ENCODE measurements around the gene MIEN1.
"Not testable (repeated sequence)": the region's sequence is repeated elsewhere in the genome, so short reads cannot be mapped to it uniquely, and the experiment has no call there.

MIEN1 gene

DNA sequence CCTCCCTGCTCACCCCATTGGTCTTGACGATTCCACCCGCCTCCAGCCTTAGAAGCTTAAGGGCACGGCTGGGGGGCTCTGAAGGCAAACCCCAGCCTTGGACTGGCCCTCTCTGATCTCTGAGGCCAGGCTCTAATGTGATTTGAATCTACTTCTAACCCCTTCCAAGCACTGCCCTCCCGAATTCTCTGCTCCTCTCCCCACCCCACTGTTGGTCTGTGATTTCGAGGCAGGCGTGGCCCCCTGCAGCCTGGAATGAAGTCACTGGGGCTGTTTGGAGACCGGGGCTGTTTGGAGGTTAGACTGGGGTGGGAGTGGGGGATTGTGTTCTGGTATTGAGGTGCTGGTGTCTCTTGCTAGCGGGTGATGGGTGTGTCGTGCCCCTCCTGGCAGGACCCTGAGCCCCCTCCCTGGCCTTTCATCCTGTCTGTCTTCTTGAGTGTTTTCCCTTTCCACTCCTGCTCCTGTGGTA, 9.6 kb upstream of the MIEN1 start:
- DNase-seq: no peak

DNA sequence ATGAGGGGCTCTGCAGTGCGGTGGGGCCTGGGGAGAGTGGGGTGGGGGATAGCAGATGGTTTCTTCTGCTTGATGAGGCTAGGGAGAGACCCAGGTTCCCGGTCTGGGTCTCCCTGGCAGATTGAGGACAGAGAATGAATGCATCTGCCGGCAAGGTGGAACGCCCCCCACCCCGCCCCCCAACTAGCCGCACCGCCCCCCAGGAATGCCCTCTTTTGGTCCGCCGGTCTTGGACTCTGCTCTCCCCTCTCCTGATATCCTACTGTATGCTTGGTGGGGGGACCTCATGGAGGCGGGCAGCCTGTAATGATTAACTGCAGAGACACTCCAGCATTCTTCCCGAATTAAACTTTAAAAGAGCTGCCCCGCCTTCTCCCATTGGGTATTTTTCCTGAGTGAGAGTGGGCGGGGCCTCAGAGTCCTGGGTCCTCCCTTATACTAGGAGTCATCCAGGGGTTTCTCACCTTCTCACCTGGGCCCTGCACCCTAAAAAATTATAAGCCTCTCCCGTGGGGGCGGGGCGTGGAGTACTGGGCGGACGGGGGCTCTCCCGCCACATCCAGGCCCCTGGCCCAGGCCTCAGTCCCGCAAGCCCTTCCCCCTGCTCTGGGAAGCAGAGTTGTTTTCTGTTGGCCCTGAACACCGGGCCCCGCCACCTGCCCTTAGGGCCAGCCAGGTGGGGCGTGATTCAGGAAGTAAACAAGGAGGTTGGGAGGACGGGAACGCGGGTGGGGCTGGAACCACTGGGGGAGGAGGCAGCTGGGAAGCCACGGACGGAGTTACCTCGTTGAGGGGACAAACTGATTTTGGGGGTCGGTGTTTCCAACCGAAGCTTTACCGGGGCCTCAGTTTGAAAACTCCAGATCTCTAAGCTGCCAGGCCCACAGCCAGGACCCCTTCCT, 8.9 kb upstream of the MIEN1 start:
- no peak for DNase-seq

DNA sequence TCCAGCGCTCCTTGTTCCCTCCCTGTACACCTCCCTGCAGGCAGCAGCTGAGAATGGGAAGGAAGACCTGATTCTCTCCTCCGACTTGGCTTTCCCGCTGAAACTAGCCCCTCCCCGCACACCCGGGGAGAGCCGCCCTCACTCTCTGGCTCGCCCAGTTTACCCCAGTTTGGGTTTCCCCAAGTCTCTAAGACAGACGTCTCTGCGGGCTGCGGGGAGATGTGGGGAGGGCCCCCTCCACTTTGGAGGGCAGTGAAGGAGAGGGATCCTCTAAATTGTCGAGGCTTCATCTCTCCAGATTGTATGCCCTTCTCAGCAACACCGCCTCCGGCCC, 8.2 kb upstream of the MIEN1 start:
- DNase-seq: no peak

DNA sequence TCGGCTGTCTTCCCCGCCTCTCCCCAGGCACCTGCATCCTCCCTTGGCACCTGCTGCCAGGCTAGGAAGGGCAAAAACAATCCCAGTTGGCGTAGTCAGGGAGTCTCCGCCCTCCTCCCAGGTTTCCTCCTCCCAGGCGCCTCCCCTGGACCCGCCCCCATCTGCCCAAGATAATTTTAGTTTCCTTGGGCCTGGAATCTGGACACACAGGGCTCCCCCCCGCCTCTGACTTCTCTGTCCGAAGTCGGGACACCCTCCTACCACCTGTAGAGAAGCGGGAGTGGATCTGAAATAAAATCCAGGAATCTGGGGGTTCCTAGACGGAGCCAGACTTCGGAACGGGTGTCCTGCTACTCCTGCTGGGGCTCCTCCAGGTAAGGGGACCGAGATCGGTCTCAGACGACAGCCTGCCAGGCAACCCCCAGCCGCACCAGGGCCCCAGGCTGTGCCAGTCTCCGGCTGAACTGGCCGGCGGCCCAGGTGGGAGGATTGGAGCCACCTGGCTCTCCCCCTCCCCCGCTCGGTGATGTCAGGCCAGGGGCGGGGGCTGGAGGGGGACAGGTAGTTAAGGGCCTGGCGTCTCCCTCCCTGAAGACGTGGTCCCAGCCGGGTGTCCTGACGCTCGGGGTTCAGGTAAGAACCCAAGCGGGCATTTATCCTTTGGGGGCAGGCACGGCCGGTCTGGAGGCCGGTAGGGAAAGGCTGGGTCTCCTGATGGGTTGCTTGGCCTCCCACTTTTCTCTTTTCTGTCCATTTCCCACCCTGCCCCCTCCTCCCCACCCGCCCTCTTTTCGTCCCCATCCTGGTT, 7.6 kb upstream of the MIEN1 start, which contains the start of gene GRB7:
TSS of gene GRB7 (plus strand) at position 179 of the 808 bp plus-strand sequence. CDS start 4,364 bp downstream, outside the sequence.
- DNase-seq: no peak

DNA sequence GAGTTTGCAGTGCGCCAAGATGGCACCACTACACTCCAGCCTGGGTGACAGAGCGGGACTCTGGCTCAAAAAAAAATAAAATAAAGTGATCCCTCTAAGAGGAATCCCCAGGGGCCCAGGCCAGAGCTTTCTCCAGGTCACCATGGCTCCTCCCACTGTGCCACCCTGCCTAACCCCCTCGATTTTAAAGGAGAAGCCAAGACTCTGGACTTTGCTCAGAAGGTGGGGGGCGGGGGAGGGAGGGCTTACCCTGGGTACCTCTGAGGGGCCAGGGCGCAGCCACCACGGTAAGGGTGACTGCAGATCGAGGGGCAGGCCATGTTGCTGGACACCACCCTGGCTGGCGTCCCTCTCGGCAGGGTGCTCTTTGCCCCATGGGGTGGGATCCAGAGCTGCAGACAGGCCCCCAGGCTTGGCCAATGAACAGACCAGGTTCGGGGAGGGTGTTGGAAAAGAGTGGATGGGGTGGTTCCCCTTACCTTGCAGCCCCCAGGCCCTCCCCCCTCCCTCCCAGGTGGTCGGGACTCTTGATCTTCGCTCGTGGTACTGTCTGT, 7.0 kb upstream of the MIEN1 start:
- DNase-seq: no peak

DNA sequence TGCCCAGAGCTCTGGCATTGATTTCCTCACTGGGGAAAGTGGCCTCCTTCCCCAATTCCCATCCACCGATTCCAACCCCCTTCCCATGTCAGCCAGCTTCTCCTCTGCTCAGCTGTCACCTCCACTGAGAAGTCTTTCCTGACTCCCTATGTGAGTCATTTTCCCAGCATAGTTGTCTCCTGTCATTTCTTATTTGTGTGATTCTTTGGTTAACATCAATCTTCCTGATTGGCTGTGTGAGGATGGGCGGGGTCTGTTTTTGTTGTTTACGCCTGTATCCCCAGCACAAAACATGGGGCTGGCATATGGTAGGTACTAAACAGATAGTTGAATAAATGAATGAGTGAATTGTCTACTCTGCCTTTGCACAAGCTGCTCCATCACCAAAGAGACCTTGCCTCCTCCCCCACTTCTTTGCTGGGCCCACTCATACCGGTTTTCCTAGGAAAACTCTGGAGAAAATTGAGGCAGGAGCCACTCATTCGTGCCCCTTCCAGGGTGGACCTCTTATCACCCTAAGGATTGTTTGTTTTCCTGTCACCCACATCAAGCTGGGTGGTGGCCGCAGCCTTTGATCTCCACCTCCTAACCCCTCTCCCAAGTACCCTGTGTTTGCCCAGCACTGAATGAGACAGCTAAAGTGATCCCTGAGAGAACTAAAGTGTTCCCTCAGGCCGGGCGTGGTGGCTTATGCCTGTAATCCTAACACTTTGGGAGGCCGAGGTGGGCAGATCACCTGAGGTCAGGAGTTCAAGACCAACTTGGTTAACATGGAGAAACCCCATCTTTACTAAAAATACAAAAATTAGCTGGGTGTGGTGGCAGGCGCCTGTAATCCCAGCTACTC, 6.2 kb upstream of the MIEN1 start:
- no peak for DNase-seq

DNA sequence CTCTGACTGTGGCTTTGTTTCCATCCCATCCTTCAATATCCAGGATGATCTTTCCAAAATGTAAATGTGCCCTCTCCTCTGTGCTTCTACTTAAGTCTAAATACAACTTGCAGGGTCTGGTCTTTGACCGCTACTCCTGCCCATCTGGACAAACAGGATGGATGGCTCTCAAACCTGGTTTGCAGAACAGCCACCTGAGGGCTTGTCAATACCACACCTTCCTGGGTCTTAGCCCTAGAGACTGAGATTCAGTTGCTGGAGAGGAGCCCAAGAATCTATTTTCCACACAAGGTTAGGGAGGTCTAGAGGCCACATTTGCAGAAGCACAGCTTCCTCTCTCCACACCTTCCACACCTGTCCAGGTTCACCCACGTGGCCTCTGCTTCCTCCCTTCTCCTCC, 5.5 kb upstream of the MIEN1 start:
- DNase-seq: no peak

DNA sequence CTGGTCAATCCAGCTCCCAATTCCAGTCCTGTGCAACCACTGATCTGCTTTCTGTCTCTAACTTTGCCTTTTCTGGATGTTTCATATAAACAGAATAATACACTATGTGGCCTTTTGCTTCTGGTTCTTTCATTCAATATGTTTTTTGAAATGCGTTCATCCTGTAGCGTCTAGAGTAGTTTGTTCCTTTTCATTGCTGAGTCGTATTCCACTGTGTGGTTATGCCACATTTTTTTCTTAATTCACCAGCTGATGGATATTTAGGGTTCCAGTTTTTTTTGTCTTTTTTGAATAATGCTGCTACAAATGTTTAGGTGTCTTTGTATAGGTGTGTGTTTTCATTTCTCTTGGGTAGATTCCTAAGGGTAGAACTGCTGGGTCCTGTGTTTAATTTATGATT, 2.3 kb upstream of the MIEN1 start:
- DNase-seq: no peak

DNA sequence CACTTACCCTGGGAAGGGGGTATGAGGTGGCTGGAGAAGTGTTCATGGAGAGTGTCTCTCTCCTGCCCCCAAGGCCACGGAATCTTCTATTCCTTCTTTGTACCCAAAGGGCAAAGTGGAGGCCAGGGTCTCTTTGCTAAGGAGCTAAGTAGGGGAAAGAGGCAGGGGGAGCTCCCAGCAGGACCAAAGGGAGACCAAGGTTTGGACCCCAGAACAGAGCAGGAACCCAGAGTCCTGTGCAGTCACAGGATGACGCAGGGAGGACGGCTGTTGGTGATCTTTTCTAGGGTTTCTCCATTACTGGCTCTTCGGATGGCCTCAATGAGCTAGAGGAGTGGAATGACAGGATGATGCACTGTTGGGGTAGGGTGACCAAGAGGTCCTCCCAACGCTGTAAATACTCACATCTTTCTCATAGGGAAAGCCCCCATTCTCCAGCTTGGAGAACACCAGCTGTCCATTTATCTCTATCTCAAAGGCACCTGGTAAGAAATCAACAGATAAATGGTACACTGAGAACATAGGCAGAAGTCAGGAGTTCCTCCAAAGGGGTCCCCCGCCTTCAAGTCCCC, 966 bp downstream of the MIEN1 start:
- DNase-seq: no peak

DNA sequence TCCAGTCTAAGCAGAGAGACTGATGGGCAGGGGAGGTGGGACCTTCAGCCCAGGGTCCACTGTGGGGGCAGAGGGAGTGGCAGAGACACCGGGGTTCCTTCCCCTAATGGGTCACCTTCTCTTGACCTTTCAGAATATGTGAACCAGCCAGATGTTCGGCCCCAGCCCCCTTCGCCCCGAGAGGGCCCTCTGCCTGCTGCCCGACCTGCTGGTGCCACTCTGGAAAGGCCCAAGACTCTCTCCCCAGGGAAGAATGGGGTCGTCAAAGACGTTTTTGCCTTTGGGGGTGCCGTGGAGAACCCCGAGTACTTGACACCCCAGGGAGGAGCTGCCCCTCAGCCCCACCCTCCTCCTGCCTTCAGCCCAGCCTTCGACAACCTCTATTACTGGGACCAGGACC, 2.8 kb downstream of the MIEN1 start:
- no peak for DNase-seq

DNA sequence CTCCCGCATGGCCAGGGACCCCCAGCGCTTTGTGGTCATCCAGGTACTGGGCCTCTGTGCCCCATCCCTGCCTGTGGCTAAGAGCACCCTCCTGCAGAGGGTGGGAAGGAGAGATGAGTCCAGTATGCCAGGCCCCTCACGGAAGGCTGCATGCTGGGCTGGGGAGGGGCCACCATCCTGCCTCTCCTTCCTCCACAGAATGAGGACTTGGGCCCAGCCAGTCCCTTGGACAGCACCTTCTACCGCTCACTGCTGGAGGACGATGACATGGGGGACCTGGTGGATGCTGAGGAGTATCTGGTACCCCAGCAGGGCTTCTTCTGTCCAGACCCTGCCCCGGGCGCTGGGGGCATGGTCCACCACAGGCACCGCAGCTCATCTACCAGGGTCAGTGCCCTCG, 3.7 kb downstream of the MIEN1 start:
- DNase-seq: no peak

DNA sequence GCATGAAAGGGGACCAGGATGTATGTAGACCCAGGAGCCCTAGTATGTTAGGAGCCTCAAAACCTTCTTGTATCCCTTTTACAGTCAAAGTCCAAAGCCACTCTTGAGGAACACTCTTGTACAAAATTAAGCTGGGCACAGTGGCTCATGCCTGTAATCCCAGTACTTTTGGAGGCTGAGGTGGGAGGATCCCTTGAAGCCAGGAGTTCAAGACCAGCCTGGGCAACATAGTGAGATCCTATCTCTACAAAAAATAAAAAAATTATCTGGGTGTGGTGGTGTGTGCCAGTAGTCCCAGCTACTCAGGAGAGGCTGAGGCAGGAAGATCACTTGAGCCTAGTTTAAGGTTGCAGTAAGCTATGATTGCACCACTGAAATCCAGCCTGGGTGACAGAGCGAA, 4.4 kb downstream of the MIEN1 start:
- DNase-seq: not testable (repeated sequence)

DNA sequence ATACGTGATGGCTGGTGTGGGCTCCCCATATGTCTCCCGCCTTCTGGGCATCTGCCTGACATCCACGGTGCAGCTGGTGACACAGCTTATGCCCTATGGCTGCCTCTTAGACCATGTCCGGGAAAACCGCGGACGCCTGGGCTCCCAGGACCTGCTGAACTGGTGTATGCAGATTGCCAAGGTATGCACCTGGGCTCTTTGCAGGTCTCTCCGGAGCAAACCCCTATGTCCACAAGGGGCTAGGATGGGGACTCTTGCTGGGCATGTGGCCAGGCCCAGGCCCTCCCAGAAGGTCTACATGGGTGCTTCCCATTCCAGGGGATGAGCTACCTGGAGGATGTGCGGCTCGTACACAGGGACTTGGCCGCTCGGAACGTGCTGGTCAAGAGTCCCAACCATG, 5.6 kb downstream of the MIEN1 start:
- DNase-seq: no peak

DNA sequence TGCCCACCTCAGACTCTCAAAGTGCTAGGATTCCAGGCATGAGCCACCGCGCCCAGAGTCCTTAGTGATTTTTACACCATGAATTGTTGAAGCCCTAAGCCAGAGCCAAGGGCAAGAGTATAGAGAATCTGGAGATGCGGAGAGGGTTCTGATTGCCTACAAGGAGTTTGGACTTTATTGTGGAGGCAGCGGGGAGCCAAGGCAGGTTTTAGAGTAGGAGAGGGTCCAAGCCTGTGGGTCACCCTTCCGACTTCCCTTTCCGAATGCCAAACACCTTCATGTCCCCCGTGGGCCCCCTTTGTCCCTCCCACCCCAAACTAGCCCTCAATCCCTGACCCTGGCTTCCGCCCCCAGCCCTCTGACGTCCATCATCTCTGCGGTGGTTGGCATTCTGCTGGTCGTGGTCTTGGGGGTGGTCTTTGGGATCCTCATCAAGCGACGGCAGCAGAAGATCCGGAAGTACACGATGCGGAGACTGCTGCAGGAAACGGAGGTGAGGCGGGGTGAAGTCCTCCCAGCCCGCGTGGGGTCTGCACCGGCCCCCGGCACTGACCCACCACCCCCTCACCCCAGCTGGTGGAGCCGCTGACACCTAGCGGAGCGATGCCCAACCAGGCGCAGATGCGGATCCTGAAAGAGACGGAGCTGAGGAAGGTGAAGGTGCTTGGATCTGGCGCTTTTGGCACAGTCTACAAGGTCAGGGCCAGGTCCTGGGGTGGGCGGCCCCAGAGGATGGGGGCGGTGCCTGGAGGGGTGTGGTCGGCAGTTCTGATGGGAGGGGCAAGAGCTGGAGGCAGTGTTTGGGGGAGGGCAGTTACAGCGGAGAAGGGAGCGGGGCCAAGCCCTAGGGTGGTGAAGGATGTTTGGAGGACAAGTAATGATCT, 7.1 kb downstream of the MIEN1 start:
- DNase-seq: no peak

DNA sequence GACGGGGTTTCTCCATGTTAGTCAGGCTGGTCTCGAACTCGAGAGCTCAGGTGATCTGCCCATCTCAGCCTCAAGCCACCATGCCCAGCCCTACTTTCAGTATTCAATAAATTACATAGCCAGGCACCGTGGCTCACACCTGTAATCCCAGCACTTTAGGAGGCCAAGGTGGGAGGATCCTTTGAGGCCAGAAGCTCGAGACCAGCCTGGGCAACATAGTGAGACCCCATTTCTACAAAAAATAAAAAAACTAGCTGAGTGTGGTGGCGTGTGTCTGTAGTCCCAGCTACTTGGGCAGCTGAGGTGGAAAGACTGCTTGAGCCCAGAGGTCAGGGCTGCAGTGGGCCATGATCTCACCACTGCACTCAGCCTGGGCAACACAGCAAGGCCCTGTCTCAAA, 8.2 kb downstream of the MIEN1 start:
- DNase-seq: no peak

DNA sequence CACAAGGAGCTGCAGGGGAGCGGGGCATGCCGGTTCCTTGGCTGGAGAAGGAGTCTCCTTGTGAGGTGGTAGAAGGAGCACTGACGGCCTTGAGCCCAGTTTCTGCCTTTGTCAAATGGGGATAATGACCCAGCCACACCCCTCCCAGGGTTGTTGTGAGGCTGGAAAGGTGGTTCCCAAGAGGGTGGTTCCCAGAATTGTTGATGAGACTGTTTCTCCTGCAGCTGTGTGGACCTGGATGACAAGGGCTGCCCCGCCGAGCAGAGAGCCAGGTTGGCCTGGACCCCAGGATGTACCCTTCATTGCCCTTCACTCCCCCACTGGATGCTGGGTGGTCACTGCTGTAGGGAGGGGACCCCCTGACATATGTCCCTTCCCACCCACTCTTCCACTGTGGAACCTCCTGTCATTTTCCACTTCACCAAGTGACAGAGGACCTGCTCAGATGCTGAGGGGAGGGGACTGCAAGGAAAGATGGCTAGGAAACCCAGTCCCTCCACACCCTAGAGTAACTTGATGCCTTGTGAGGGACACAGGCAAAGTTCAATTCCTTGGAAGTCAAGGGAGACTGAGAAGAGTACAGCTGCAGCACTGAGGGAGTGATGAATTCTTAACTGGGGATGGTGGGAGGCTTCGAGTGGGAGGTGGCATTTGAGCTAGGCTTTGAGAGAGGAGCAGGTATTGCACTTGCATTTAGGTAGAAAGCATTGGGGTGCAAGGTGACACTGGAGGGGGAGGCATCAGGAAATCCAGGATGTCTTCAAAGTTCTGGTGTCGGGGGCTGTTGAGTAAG, 10.6 kb downstream of the MIEN1 start:
- no peak for DNase-seq

DNA sequence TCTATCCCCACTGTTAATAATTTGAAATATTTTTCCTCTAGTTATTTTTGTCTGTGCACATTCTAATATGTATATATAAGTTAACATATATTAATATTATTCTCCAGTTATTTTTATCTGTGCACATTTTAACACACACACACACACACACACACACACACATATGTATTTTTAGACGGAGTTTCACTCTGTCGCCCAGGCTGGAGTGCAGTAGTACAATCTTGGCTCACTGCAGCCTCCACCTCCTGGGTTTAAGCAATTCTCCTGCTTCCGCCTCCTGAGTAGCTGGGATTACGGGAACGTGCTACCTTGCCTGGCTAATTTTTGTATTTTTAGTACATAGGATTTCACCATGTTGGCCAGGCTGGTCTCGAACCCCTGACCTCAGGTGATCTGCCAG, 12.7 kb downstream of the MIEN1 start:
- no peak for DNase-seq

DNA sequence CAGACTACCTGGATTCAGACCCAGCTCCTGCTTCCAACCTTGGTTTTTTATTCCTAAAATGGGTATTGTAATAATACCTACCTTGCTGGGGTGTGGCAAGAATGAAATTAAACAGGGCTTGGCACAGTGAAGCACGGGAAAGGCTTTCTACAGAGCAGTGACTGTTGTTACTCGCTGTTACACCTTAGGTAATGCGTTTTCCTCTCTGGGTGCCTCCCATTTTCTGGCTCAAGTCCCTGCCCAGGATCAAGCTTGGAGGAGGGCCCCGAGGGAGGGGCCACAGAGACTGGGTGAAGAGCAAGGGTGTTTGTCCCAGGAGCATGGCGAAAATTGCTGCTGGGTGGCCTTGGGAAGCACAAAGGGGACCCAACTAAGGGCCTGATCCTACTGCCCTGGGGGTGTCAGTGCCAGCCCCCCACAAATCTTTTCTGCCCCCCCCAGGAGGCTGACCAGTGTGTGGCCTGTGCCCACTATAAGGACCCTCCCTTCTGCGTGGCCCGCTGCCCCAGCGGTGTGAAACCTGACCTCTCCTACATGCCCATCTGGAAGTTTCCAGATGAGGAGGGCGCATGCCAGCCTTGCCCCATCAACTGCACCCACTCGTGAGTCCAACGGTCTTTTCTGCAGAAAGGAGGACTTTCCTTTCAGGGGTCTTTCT, 13.3 kb downstream of the MIEN1 start:
- no peak for DNase-seq

DNA sequence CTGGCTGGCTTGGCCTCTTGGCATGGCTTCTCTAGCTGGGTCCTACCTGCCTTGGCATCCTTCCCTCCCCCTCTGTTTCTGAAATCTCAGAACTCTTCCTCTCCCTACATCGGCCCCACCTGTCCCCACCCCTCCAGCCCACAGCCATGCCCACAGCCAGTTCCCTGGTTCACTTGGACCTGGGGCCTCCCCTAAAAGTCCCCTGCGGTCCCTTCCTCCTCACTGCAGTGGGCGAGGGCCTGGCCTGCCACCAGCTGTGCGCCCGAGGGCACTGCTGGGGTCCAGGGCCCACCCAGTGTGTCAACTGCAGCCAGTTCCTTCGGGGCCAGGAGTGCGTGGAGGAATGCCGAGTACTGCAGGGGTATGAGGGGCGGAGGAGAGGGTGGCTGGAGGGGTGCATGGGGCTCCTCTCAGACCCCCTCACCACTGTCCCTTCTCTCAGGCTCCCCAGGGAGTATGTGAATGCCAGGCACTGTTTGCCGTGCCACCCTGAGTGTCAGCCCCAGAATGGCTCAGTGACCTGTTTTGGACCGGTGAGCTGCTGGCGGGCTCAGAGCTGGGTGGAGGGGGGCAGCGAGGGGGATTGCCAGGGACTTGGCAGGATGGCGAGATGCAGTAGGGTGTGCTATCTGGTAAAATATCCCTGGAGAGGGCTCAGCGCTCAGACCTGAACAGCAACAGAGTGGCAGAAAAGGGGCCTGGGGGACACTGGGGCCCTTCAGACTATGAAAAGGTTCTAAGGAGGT, 14.1 kb downstream of the MIEN1 start:
- DNase-seq: no peak
